Suppressor macrophage treated with lipopolysaccharide for 4 hours (primary cell): Measurements from ENCODE around the gene THSD4.
"Not testable (repeated sequence)": the region's sequence is repeated elsewhere in the genome, so short reads cannot be mapped to it uniquely, and the experiment has no call there.

Experiments
- DNase-seq: peaks from one replicate; pipeline ENCODE4 v3.0.0-alpha.2; 2020

THSD4 gene

DNA sequence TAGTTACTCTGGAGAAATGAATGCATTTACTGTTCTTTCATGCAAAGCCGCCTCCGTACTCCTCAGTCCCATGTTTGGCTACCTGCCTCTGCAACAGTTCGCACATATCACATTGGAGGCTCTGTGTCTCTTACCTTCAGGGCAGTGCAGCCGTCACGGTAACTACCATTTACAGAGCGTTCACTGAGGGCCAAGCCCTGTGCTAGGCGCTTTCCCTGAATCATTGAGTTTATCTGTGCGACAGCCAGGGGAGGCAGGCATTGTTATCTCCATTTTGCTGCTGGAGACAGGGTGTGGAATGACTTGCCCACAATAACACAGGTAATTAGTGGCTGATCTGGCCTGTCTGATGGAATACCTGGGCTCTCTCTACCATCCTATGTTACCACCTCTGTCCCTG, 115.0 kb downstream of the THSD4 start:
- DNase-seq, result no peak

- DNase-seq, result no peak
These were observed 116.5 kb downstream of the THSD4 start for GRCh38 chr15:71231758-71232157.

DNA sequence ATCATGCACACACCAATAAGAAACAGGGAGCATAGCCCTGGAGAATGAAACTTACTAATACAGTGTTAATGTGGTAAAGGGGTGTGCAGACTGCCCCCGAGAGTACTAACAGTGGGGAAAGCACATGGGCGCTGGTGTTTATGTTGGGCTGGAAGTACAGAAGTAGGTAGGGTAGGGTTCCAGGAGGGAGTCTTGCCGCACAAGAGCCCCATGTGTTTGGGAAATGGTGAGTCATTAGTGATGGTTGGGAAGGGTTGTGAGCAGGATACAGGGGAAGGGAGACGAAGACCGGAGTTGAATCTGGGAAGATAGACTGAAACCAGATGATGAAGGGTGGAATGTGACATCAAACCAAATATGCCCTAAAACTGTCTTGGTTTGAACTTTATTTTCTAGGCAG, 117.1 kb downstream of the THSD4 start:
- no peak for DNase-seq

- DNase-seq, result no peak
These were observed 122.4 kb downstream of the THSD4 start for GRCh38 chr15:71237456-71238188.

DNA sequence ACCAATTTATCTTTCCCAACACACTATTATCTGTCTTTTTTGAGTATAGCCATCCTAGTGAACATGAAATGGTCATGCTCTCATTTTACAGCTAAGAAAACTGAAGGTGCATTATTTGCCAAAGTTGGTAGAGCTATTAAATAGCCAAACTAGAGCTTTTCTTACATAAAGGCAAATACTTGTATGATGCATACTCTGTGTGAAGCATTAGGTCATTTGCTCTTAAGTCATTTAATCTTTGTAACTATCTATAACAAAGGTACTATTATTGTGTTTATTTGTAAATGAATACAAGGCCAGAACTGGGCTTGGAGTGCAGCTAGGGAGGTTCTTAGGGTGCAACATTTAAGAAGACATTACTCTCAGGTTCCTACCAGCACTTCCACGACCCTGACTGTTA, 123.7 kb downstream of the THSD4 start:
- DNase-seq, result no peak

DNA sequence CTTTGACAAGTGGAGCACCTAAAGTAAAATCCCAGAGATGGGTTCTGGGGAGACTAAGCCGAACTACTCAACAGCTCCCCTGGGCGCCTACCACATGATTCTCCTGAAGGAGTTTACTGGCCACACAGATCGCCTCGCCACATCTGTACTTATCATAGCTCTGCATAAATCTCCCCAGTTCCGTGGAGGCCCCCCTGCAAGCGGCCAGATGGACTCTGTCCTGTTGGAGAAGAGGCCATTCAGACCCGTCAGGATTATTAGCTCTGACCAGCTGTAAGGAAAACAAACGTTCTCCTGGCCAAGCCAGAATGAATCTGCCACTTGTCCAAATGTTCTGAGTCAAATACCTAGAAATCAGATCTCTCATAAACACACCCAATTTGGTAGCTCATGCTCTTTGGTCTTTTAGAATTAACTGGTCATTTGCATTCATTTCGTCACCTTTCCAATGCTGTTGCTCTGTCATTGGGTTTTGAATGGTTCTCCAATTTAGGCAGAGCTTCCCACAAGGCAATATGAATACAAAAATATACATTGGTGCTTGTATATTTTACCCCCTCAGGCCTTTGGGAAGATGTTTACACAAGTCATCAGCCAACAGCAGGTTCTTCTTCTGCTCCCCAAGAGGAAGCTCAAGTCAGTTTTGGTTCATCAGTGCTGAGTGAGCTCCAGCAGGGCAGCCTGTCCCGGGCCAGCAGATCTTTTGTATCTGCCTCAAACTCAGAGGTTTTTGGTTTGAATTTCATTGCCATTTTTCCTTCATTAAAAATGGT, 124.5 kb downstream of the THSD4 start:
- no peak for DNase-seq

GRCh38 chr15:71242292-71242691, 127.0 kb downstream of the THSD4 start:
- DNase-seq, result no peak

- DNase-seq, result no peak
These were observed 129.0 kb downstream of the THSD4 start for GRCh38 chr15:71244250-71244649.

- no peak for DNase-seq
These were observed 130.3 kb downstream of the THSD4 start for GRCh38 chr15:71245588-71245987.

DNA sequence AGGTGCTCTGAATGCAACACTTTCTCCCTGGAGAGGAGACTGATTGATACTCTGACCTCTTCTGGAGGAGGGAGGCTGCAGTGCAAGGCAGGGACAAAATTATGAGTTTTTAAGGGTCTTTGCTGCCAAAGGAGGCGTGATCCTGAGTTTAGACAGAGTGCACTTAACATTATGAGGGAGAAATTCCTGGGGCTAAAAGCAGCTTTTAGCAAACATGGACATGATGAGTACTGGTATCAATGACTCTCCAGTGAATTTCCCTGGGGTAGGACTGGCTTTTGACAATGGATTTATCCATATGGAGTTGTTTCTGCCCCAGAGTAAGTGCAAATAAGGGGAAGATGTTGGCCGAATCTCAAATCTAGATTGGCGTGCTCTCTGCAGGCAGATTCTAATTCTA, 133.1 kb downstream of the THSD4 start:
- no peak for DNase-seq

GRCh38 chr15:71249986-71250385, 134.7 kb downstream of the THSD4 start:
- no peak for DNase-seq

DNA sequence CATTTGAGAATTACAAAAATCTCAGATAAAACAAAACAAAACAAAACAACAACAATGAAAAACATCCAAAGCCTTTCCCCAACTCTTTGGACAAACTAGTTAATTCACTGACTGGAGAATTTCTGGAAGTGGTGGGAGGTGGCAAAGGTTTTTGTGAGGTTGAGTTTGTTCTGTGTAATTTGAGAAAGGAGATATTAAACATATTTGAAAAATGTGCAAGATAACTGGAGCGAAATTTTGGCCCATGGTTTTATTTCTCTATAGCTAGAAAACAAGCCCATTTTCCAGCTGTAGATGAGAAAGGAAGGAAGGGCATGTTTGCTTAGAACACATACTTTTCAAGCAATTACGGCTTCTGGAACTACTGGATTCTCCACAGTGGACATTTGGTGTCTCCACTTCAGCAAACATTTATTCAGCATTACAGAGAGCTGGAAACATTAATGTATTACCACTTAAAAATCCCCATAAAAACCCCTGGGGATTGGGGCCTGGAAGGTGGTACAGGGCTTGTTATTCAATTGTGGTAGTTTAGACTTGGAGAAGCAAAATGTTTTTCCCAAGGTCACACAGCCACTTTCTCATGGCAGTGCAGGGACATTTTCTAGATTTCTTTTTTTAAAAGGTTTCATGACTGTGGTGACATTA, 135.8 kb downstream of the THSD4 start:
- no peak for DNase-seq

DNA sequence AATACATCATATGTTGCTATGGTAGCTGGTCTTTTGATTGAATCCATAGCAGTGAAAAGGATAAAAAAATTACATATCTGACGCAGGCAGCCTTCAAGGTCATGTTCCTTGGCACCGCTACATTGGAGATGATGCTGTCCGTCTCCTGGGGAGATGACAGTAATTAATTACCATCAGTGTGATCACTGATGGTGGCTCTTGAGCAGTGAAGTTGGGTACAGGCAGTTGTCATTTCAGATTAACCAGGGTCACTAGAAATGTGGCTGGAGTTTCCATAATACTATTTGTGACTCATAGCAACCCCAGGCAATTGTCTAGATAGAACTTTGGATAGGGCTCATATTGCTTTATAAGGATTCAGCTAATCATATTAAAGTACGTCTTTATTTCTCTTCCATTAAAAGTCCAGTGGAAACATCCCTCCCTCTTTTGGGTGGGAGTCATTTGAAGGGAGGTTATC, 136.3 kb downstream of the THSD4 start:
- no peak for DNase-seq

DNA sequence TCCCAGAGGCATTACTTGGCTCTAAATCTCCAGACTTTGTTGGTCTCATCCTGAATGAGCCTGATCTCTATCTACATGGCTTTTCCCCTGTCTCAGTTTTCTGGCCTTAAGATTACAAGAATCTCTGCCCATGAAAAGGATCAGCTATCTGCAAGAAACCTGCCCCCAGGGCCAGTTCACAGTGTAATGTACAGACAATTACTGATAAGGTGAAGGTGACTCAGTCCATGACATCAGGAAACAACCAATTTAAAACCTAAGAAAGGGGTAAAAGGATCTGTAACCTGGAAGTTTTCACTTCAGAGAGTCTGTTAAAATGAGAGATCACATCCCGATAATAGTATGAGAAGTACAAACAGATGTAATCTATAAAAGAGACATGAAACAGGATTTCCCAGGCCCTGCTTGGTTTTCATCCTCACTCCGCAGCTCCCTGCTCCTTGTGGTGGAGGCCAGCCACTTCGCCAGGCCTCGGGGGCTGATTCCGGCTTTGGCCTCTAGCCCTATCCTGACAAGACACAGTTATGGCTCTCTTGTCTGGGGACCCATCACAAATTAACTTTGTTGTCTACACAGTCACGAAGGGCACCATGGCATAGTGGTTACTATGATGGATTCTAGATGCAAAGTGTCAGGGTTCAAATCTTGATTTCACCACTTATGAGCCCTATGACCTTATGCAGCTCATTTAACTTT, 136.9 kb downstream of the THSD4 start:
- DNase-seq, result no peak

DNA sequence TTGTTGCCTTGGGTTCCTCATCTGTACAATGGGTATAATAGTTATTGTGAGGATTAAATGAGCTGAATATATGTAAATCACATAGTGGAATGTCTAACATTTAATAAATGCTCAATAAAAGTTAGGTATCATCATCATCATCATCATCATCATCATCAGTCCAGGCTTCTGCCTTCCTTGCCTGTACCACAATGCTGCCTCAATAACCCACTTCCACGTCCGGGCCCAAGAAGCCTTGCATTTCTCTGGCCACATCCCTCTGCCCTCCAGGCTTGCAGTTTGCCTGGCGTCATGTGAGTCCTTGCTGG, 137.4 kb downstream of the THSD4 start:
- DNase-seq, result no peak

DNA sequence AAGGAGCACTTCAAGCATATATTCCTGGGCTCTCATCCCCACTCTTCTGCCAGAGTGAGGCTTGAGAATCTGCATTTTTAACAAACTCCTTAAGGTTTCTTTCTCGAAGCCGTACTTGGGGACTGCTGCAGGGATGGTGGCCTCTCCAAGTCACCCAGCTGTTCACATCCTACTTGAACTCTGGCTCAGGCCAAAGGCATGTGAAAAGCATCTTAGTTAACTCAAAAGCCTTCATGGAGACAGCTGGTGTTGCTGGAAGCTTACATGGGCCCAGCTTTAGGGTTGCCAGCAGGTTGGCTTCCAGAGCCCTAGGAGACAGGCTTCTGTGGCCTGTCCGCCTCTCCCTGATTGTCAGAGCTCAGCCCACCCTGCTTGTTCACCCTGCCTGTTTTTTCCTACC, 139.2 kb downstream of the THSD4 start:
- DNase-seq, result no peak

DNA sequence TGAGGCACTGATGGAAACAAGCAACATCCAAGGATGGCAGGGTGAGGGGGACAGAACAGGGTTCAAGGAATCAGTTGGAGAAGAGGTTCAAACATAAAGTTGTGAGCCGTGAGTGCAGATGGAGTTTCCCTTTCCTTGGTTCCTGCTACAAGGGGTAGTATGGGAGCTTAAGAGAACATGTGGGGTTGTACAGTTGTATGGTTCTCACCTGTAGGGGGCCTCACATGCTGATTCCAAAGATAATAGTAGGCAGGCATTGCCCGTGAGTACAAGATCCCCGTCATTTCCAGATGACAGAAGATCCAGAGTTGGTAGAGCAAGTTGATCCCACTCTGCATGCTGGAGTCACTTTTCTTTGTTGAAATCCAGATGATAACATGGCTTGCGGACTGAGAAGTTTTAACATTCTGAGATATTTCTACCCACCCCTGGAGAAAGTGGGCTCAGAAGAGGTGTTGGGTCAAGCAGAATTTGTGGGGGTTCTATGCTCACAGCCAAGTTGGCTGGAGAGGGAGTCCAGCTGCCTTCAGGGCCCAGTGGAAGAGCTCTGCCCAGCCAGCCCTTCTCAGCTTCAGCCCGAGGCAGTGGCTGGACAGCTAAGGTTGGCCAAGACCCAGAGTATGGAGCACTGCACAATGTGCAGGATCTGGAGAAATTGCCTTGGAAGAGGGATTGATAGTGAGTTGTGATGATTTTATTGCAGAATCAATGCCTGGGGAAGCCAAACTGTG, 141.8 kb downstream of the THSD4 start:
- no peak for DNase-seq

DNA sequence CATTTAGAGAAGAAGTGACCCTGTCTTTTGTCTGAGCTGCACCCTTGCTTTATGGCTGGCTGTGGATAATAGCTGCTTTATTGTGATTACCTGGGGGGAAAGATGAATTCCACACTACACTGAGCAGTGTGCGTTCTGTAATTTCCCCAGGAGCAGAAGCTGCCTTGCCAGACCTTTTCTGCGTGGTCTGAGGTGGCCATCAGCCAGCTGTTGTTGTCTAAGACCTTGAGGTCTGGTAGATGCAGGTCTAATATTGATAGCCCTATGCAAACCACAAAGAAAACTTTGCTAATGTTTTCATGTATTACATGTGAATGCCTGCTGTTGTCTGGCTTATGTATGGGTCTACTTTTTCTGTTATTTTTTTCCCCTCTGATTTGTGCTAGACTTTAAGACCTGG, 144.6 kb downstream of the THSD4 start:
- DNase-seq, result no peak

DNA sequence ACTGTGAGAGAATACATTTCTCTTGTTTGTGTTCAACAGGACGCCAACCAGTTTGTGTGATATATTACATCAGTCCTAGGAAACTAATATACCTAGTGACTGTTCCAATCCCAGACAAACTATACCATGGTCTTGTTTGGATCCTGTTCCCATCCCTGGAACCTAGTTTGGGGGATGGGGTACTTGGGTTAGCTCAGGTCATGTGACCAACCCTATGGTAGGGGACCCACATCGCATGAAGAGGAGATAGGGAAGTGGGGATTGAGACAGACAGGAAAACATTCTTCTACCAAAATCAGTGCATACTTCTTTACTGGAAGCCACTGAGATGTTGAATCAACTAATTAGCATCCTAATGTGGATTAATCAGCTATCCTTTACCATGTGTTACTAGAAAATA, 146.1 kb downstream of the THSD4 start:
- no peak for DNase-seq

DNA sequence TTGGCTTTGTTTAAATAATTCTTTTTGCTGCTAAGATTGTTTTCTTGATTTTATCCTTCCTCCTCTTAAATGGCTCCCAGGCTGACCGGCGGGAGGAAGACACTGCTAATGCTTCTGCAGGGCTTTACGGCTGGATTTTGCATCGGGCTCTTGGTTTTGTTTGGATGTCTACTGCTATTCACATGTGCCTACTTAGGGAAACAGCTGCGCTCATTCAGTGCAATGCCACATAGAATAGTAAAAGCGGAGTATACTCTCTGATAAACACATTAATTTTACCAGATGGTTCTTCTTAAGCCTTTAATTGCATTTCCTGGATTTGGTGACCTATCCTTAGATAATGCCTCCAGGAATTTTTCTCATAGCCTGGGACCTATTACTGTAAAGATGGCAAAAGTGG, 146.6 kb downstream of the THSD4 start:
- no peak for DNase-seq

DNA sequence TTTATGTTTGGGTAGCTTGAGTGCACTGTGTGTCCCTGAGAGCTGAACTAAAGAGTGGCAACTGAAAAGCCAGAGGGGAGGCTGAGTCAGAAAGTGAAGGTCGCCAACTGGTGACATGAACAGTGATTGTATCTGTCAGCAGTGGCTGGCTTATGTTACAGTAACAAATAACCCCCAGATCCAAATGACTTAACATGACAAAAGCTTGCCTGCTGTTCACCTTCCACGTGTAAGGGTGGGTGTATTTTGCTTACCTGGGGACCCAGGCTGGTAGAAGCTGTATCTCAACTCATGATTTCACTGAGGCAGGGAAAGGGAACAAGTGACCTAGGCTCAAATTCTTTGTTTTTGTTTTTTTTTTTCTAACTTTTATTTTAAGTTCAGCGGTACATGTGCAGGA, 147.3 kb downstream of the THSD4 start:
- no peak for DNase-seq

DNA sequence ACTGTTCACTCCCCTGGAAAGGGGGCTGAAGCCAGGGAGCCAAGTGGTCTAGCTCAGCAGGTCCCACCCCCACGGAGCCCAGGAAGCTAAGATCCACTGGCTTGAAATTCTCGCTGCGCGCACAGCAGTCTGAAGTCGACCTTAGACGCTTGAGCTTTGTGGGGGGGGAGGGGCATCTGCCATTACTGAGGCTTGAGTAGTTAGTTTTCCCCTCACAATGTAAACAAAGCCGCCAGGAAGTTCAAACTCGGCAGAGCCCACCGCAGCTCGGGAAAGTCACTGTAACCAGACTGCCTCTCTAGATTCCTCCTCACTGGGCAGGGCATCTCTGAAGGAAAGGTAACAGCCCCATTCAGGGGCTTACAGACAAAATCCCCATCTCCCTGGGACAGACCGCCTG, 150.3 kb downstream of the THSD4 start:
- DNase-seq, result not testable (repeated sequence)

DNA sequence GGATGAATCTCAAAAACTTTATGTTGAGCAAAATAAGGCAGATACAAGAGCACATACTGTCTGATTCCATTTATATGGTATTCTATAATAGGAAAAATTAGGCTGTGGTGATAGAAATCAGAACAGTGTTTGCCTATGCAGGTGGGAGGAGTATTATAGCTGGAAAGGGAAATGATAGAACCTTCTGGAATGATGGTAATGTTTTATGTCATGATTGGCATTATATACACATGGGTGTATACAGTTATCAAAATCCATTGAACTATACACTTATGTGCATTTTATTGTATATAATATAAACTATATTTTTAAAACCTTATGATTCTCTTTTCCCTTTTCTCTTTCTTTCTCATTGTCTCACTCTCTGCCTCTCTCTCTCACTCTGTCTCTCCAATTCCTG, 156.1 kb downstream of the THSD4 start:
- DNase-seq, result no peak
